SK-N-DZ (cell line): Measurements from ENCODE around the gene PPP2R5D.
A peak's percentile ranks its signal among the peaks of the same experiment; 100 is the strongest.
"Not testable (repeated sequence)": the region's sequence is repeated elsewhere in the genome, so short reads cannot be mapped to it uniquely, and the experiment has no call there.

Source experiments
- DNase-seq: peaks from one replicate; pipeline ENCODE4 v3.0.0-alpha.2; 2015; ENCODE audit warnings: low spot score

PPP2R5D gene

DNA sequence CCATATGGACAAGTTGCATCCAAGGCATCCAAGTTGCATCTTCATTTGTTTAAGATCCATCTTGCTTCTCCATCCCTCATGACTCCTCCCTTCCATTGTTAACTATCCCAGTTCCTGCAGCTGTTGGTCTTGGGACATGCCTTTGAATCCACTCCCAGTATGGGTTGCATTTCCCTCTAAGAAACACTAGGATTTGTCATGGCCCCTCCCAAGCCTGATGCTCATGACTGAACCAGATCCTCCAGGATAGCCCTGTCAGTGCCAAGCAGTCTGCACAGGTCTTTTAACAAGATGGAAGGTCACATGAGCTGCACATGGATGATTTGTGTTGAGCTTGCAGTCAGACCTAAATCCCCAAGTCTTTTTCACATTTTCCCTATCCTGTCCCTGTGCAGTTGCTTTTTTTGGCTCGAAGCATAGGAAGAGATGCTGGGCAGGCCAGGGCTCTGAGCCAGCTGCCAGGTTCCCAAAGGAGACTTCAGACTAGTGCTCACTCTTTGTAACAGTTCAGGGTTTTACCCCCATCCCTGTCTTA lies 4.2 kb downstream of the PPP2R5D start:
- DNase-seq: no peak

DNA sequence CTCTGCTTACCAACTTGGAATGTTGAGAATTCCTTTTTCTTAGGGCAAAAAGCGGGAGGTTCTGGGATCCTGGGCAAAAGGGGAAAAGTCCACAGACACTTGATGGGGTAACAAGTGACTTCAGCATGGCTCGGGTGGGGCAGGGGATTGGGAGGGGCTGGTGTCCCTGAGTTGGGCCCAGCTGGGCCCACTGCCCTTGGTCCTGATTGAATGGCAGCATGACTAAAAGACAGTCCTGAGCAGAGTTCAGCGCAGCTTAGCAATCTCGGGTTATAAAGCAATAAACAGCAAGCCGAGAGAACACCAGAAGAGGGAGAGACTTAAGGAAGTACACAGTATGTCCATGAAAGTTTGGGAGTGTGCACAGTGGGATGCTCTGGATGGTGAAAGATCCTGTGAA lies 5.6 kb downstream of the PPP2R5D start:
- no peak for DNase-seq

DNA sequence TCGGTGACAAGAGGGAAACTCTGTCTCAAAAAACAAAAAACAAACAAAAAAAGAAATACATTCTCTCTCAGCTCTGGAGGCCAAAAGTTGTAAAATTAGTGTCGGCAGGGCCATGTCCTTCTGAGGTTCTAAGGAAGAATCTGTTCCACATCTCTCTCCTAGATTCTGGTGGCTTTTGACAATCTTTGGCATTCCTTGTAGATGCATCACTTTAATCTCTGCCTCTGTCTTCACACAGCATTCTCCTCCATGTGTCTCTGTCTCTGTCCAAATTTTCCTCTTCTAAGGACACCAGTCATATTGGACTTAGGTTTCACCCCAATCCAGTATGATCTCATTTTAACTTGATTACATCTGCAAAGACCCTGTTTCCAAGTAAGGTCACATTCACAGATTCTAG lies 9.1 kb downstream of the PPP2R5D start:
- no peak for DNase-seq

DNA sequence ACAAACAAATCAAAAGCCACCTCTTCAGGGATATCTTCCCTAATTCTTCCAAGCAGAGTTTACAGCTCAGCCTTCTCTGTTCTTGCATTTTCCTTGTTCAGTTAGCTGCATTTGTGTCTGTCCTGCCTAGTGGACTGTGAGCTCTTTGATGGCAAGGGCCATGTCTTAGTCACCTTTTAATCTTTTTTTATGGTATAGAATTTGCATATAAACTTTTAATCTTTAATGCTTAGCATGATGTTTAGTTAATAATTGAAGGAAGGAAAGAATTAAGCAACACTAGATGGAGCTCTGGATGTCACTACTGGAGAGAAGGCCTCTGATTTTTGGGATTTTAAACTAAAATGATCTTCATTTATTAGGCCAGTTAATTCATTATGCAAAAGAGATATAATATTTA lies 12.1 kb downstream of the PPP2R5D start:
- DNase-seq: no peak

DNA sequence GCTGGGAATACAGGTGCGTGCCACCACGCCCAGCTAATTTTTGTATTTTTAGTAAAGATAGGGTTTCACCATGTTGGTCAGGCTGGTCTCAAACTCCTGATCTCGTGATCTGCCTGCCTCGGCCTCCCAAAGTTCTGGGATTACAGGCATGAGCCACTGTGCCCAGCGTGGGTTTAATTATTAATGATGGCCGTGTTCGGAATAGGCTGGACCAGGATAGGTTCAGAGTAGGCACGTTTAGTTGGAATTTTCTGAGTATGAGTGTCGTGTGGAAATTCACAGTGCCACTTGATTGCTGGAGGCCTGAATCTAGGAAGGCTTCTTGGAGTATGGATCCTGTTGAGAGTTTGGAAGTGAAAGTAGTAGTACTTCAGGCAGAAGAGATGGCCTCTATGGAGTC lies 13.8 kb downstream of the PPP2R5D start:
- DNase-seq: not testable (repeated sequence)

DNA sequence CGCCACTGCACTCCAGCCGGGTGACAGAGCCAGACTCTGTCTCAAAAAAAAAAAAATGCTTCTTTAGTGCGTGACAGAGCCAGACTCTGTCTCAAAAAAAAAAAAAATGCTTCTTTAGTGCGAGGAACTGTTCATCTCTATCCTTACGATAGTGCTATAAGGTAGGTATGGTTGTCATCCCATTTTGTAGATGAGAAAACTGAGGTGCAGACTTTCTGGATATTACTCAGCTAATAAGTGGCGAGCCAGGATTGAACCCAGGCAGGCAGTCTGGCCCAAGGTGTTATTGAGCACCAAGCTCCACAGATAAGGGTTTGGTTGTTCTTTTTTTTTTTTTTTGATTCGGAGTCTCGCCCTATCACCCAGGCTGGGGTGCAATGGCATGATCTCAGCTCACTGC lies 17.5 kb downstream of the PPP2R5D start:
- DNase-seq: no peak

DNA sequence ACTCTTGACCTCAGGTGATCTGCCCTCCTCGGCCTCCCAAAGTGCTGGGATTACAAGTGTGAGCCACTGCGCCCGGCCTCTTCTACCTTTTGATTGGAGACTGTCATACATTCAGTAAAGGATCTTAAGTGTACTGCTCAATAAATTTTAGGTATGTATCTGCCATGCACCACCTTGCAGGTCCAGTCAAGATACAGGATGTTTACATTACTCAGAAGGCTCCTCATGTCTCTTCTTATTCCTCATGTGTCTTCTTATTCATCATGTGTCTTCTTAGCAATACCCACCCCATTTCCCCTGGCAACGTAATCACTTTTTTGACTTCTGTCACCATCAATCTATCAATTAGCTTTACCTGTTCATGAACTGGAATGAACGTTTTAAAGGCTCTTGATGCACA lies 21.5 kb downstream of the PPP2R5D start:
- DNase-seq: no peak

DNA sequence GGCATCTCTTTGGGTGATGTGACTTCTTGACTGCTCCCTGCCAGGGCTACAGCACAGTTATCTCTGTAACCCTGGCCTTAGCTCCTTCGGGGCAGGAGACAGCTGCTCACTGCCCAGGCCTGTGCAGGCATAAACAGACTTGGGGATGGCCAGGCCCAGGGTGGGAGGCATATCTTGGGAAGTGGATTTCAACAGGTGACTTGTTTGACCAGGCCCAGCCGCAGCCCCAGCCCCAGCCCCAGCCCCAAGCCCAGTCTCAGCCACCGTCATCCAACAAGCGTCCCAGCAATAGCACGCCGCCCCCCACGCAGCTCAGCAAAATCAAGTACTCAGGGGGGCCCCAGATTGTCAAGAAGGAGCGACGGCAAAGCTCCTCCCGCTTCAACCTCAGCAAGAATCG lies 21.9 kb downstream of the PPP2R5D start:
- DNase-seq: no peak

DNA sequence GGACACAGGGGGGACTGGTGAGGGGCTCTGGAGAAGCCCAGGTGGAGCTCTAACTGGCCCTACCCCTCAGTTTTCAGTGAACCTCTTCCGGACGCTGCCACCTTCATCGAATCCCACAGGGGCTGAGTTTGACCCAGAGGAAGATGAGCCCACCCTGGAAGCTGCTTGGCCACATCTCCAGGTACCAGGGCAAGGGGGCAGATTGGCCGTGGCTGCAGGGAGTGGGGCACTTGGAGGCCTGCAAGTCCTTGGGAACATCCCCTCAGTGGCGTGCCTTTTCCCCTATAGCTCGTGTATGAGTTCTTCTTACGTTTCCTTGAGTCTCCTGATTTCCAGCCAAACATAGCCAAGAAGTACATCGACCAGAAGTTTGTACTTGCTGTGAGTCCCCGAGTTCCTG lies 22.8 kb downstream of the PPP2R5D start:
- DNase-seq: no peak

DNA sequence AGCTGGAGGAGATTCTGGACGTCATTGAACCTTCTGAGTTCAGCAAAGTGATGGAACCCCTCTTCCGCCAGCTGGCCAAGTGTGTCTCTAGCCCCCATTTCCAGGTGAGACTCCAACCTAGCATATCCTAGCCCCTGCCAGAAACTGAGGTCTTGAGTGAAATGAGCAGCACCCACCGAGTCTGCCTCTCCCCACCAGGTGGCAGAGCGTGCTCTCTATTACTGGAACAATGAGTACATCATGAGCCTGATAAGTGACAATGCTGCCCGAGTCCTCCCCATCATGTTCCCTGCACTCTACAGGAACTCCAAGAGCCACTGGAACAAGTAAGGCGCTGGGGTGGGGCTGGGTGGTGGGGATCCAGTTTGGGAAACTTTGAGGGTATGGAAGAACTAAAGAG lies 24.8 kb downstream of the PPP2R5D start:
- no peak for DNase-seq

DNA sequence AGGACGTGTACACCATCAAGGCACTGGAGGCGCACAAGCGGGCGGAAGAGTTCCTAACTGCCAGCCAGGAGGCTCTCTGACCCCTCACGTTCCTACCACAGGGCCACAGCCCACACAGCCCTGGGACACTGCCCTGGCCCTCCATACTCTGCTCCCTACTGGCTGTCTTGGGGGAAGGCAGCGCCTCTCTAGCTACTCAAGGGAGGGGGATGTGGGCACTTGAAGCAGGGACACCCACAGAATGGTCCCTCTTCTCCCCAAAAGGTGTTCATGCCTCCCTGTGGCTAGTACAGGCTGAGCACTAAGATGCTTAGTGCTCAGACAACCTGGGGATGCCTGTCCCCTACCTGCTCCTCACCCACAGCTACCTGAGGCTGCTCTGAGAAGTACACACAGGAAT lies 26.8 kb downstream of the PPP2R5D start:
- no peak for DNase-seq

DNA sequence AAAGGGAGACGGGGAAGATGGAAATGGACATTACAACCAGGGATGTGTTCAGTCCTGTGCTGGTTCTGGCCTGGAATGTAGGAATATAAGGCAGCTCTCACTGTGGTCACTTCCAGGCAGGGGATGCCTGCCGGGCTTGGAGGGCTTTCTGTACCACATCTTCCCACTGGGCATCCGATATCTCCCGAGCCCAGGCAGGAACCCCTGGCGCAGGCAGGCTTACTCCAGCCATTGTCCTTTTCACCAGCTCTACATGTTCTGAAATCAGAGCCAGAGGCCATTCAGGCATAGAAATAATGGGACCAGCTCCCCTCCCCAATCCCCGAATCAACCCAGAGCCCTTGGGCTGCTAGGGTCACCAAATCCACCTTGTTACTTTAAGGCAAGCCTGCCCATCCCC lies 28.0 kb downstream of the PPP2R5D start:
- DNase-seq: no peak

DNA sequence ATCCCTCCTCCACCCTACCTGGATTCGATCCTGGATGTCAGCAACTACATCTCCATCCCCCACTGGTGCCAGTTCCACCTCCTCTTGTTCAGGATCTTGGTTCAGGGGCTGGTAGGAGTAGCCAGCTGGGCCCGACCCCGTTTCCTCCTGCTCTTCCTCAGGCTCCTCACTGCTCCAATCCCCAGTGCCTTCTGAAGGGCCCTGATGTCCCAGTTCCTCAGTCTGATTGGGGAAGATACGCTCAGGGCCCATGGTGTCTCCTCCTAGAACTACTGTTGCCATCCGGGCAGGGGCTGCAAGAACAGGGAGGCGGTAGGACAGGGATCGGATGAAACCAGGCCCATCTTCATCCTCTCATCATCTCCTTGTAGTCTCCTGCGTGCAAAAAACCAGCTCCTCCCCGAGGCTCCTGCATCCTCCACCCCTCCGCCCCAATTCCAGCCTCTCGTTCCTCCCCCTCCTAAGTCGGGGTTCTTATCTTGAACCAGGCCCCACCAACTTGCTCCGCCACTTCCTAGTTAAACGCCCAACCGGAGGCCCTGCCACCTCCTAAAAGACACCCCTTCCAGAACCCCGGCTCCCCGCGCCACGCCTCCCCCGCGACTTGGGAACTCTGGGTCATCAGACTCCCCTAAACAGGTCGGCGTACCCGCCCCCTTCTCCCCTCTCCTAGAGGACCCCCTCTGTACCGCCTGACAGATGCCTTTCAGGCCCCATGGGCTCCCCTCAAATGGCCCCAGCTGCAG lies 28.9 kb downstream of the PPP2R5D start:
- peak; percentile 26 for DNase-seq

DNA sequence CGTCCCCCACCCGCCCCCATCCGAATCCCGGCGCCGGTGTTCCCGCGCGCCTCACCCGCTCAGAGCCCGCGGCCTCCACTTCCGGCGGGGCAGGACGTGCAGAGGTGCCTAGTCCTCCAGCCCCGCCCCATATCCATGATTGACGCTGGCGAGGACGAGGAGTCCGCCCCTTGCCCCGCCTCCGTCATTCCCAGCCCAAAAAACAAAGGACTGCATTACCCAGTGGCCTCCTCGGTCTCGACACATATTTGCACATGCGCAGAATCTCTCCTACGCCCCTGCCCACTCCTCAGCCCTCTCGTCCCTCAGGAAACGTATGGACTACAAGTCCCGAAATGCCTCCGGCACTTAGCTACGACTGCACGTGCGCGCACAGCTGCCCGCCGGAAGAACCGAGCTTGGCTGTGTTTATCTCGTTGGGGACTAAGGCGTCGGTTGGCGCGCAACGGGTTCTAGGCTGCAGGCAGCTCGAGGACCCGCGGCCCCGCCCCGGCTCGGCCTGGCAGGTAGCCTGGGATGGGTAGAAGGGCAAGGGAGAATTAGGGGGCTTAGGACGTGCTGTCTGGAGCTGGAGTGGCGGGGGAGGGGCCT lies 29.6 kb downstream of the PPP2R5D start, which contains the start of the genes KLHDC3 and MEA1:
TSS of gene KLHDC3 (plus strand) at position 407 of the 591 bp plus-strand sequence. CDS start 2,944 bp downstream, outside the sequence.
TSS of gene MEA1 (minus strand) at position 104 of the 591 bp plus-strand sequence. CDS start 133 bp downstream, outside the sequence.
- peak; percentile 100 for DNase-seq

DNA sequence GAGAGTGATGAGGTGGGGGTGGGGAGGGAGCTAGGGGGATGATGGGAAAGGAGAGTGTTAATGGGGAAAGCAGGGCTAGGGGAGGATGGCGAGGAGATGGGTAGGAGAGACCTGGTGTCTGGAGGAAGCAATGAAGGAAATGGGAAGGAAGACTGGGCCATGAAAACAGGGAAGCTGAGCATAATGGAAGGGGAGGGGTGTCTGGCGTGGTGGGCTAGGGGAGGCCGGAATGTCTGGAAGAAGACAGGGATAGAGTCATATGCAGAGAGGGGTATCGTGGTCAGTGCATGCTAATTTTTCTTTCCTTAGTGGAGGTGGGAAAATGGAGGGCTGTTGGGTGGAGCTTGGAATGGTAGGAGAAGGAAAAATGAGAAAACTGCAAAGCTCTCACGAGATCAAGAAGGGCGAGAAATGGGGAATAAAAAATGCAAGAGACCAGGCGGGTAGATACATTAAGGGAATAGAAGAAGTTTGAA lies 30.1 kb downstream of the PPP2R5D start:
- DNase-seq: no peak

DNA sequence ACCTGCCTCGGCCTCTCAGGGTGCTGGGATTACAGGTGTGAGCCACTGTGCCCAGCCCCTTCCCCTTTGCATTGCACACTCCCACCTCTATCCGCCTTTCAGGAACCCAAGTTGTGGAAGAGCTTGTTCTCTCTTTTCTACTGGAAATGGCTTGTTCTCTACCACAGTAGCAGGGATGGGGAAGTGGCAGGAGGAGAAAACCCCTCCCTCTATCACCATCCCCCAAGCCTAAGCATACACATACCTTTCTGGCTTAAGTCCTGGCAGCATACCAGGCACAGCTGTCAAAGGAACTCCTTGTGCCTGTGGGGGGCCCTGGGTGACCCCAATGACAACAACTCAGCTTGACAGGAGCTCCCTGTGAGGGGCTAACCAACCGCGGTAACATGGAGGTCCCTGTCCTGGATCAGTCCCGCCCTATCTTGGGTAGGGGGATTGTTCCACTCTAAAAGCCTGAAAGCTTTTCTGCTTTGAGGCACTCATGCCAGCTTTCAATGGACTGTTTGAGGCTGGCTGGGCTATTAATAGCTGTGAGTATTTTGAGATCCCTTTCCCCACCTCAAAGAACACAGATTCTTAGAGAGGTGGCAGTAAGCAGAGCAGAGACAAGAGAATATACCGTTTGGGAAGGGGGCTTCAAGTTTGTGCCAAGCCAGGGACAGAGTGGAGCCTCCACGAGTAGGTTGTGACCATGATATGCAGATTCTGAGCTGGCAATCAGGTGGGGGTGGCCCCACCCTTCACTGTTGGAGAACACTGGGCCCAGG lies 32.0 kb downstream of the PPP2R5D start:
- DNase-seq: no peak

DNA sequence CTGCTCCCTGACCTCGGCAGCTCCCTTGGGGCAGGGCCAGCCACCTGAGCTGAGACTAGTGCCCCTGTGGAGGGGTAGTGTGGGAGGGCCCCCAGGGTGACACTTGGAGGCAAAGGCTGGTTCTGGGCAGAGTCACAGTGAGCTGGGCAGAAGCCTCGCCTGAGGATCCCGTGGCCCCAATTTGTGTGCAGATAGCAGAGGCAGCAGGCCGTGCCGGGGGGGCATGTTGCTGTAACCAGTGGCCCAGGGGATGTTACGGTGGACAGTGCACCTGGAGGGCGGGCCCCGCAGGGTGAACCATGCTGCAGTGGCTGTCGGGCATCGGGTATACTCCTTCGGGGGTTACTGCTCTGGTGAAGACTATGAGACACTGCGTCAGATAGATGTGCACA lies 32.6 kb downstream of the PPP2R5D start:
- no peak for DNase-seq

DNA sequence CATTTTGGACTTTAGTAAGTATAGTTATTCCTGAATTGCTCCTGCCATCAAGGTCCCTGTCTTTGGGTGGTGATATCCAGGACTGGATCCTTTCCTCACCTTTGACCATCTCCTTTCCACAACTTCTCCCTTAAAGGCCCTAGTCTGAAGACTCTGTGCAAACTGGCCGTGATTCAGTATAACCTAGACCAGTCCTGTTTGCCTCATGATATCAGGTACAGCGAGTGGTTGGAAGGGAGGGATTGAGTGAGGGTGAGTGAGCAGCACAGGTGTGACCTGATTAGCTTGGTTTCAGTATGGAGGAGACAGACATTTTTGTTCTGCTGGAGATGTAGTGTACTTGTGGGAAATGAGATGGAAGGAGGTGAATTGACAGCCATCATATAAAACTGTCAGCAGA lies 34.8 kb downstream of the PPP2R5D start:
- no peak for DNase-seq

DNA sequence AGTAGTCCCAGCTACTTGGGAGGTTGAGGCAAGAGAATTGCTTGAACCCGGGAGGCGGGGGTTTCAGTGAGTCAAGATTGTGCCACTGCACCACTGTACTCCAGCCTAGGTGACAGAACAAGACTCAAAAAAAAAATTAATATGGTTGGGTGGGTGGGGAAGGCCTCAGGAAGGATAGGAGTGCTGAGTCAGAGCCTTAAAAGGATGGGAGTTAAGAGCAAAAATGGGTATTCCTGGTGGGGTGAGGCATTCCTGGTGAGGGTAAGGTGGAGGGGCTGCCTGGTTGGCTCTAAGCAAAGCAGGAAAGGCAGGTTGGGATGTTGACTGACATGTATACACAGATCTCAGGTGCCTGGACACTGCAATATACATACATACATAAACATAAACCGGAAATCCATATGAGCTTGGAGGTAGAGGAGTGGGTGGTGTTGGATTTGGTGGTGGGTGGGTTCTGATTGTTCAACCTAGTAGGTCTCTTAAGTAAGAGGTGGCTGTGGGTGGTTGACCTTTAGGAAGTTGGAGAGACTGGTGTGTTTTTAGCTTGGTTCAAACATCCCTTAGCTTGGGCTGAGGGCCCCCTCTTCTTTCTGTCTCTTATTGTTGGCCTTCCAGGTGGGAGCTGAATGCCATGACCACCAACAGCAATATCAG lies 35.8 kb downstream of the PPP2R5D start:
- DNase-seq: no peak

DNA sequence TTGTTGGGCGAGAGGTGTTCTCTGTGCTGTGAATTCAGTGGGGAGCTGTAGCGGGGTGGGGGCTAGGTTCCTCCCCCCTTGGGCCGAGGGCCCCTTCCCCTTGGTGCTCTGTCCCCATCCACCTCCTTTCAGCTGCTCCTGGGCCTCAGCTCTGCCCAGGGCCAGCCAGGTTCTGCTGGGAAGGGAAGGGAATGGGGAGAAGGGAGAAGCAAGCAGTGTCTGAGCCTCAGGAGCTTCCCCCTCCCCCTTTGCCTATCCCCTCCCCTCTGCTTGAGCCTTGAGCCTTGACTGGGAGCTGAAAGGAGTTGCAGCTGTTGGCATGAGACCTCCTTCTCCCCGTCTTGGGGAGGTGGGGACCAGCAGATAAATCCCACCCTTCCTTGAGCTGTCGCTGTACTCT lies 36.5 kb downstream of the PPP2R5D start:
- no peak for DNase-seq

DNA sequence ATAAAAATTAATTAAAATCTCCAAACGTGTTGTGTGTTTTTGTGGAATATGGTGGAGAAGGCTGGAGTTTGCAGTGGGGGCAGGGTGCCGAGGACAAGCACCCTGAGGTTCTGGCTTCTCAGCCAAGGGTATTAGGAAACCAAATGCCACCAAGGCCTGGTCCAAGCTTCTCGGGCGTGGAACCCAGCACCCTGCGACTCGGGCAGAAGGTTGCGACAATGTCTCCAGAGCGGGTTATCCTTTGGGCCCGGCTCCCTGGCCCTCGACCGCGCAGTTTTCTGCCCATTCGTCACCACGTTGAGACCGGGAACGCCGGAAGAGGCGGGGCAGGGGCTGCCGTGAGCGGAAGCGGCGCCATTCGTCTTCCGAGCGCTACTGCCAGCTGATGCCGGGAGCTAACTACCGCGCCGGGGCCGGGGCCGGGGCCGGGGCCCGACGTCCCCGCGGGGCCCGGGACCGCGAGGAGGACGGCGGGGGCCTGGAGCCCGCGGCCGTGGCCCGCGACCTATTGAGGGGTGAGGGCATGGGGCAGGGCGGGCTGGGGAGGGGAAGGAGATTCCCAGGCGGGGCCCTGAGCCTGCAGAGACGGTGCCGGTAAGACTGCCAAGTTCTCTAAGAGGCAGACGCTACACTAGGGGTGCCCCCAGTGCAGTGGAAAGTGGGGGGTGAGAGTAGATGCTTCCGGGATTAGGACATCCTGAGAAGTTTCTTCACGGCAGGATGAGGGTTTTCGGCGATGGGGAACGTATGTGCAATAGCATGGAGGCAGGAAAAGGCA lies 37.1 kb downstream of the PPP2R5D start, which contains the start of gene RRP36:
TSS of gene RRP36 (plus strand) at position 354 of the 778 bp plus-strand sequence. CDS start at position 386, 32 bp downstream.
- DNase-seq: peak; percentile 70
